Gastroesophageal sphincter (tissue), 3 donors: ENCODE data around the gene CAVIN4.

Experiments used
- POLR2A ChIP-seq, 2 donors: fragments of 450-650 bp; IDR thresholded peaks; one replicate each; pipeline ENCODE4 v1.6.1; 2017; ENCODE audit warnings: antibody characterized with exemption in 2 of 2, mild to moderate bottlenecking in 2 of 2, moderate library complexity in 1 of 2
- POLR2AphosphoS5 ChIP-seq: sonication (generic); formaldehyde crosslinking; IDR thresholded peaks from one replicate; pipeline ENCODE4 v1.6.1; 2017; ENCODE audit warnings: antibody characterized with exemption
- TF ChIP-seq, protein P1 (sequence below), 4 experiments: fragments of 200-600 bp in 2 of 4; fragments of 450-650 bp in 2 of 4; sonication (generic) in 1 of 4; IDR thresholded peaks; one replicate each; pipeline ENCODE4 v1.5.1; 2017 to 2019; ENCODE audit warnings: antibody characterized with exemption in 4 of 4, mild to moderate bottlenecking in 2 of 4, moderate library complexity in 2 of 4

DNA sequence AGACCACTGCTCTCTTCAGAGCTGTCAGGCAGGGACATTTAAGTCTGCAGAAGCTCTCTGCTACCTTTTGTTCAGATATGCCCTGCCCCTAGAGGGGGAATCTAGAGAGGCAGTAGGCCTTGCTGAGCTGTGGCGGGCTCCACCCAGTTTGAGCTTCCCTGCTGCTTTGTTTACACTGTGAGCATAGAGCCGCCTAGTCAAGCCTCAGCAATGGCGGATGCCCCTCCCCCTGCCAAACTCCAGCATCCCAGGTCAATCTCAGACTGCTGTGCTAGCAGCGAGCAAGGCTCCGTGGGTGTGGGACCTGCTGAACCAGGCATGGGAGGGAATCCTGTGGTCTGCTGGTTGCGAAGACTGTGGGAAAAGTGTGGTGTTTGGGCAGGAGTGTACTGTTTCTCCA, 59.9 kb downstream of the CAVIN4 start:
- TF ChIP-seq POLR2A (IDR thresholded peaks at IDR 0.05): no peak
- no peak for TF ChIP-seq POLR2AphosphoS5
- TF ChIP-seq, protein P1, sequence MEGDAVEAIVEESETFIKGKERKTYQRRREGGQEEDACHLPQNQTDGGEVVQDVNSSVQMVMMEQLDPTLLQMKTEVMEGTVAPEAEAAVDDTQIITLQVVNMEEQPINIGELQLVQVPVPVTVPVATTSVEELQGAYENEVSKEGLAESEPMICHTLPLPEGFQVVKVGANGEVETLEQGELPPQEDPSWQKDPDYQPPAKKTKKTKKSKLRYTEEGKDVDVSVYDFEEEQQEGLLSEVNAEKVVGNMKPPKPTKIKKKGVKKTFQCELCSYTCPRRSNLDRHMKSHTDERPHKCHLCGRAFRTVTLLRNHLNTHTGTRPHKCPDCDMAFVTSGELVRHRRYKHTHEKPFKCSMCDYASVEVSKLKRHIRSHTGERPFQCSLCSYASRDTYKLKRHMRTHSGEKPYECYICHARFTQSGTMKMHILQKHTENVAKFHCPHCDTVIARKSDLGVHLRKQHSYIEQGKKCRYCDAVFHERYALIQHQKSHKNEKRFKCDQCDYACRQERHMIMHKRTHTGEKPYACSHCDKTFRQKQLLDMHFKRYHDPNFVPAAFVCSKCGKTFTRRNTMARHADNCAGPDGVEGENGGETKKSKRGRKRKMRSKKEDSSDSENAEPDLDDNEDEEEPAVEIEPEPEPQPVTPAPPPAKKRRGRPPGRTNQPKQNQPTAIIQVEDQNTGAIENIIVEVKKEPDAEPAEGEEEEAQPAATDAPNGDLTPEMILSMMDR (IDR thresholded peaks at IDR 0.05): no peak
